NB4 (cell line): ENCODE results near the gene IL1R2.

ENCODE experiments used
- CTCF ChIP-seq: IDR thresholded peaks from one replicate; pipeline ENCODE4 v1.5.1; 2012; ENCODE audit warnings: low read depth, low read length
- MYC ChIP-seq: IDR thresholded peaks from 2 replicates; pipeline ENCODE4 v1.6.1; 2011; ENCODE audit warnings: low read depth, low read length
- POLR2A ChIP-seq: IDR thresholded peaks from 2 replicates; pipeline ENCODE4 v1.6.1; 2011; ENCODE audit warnings: mild to moderate bottlenecking; ENCODE audit not compliant: insufficient read length; ENCODE audit errors: extremely low read depth

DNA sequence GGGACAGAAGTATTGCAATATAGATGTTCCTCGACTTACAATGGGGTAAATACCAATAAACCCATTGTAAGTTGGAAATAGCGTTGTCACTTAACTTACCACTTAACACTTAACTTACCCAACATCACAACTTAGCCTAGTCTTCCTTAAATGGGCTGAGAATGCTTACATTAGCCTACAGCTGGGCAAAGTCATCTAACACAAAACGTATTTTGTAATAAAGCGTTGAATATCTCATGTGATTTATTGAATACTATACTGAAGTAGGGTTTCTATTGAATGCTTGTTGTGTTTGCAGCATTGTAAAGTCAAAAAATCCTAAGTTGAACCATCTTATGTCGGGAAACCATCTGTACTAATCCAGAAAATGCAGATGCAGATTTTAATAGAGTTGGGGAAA, 23.6 kb downstream of the IL1R2 start:
- TF ChIP-seq CTCF (no peak), MYC (no peak), POLR2A (no peak)
